Measurements from ENCODE around the gene FER. TPM values are rescaled to one million over a fixed set of nuclear protein-coding genes. Genes with fewer than 3 reads are reported as not detected.

FER gene
- total and polyA plus RNA-seq, 10 of the 15 experiments (the other 5 are each of a cell fraction or from before 2014, with no cell fraction given): 4.4 to 19.1 (median 9.6) TPM

DNA sequence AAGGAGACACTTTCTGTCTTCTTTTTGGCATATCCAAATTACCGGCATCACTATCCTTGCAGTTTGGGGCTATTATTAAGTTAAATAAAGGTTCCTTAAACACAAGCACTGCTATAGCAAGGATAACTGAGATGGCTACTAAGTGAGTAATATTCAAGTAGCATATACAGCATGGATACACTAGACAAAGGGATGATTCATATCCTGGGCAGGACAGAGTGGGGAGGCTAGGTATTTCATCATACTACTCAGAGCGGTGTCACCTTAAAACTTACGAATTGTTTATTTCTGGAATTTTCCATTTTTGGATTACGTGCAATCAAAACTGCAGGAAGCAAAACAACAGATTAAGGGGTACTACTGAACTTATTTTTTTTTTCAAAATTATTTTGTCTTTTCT lies 54.1 kb downstream of the FER start (continued):
- TF ChIP-seq, protein P1, sequence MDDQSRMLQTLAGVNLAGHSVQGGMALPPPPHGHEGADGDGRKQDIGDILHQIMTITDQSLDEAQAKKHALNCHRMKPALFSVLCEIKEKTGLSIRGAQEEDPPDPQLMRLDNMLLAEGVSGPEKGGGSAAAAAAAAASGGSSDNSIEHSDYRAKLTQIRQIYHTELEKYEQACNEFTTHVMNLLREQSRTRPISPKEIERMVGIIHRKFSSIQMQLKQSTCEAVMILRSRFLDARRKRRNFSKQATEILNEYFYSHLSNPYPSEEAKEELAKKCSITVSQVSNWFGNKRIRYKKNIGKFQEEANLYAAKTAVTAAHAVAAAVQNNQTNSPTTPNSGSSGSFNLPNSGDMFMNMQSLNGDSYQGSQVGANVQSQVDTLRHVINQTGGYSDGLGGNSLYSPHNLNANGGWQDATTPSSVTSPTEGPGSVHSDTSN (IDR thresholded peaks at IDR 0.05; ENCODE audit: insufficient replicate concordance, low read depth, low read length): no peak
- TF ChIP-seq SPI1 (IDR thresholded peaks at IDR 0.05; ENCODE audit: borderline replicate concordance, insufficient read depth, low read depth, low read length) (no peak), SREBF2 (IDR thresholded peaks at IDR 0.05; ENCODE audit: low read length) (no peak), MYC (IDR thresholded peaks at IDR 0.05; ENCODE audit: insufficient read depth, insufficient read length, insufficient replicate concordance, low read length, severe bottlenecking) (no peak), NRF1 (conservative IDR thresholded peaks at IDR 0.05; ENCODE audit: low read depth, low read length) (no peak), SP1 (IDR thresholded peaks at IDR 0.05; ENCODE audit: low read depth, low read length) (no peak), PAX5 (IDR thresholded peaks at IDR 0.05; ENCODE audit: borderline replicate concordance, low read depth, low read length) (no peak)

DNA sequence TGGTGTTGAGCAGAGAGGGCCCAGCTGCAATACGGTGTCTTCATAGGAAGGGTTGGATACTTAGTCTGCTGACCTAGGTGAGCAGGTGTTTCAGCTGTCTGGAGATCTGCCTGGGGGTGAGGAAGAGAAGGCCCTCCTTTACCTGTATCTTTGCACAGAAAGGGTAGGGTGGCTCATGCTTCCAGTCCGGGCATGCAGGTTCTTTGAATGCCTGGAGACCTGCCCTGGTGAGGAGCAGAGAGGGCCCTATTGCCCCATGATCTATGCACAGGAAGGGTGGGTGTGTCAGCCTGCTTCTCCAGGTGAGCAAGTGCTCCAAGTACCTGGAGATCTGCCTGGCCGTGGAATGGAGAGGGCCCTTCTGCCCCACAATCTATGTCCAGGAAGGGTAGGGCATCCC lies 63.0 kb downstream of the FER start:
- Histone ChIP-seq H3K9ac (ENCODE audit: control insufficient read depth, insufficient read depth, low read length) (no peak overlapping the region), H3K27ac (ENCODE audit: control insufficient read depth, insufficient read depth) (no peak overlapping the region), H4K20me1 (ENCODE audit: control insufficient read depth, insufficient read depth) (no peaks in the 10 kb centered on the region), H3K36me3 (ENCODE audit: control insufficient read depth in 2 of 2, insufficient read depth in 2 of 2, low read length in 1 of 2) (no peaks in the 10 kb centered on the region), H2AFZ (ENCODE audit: control insufficient read depth, low read depth, low read length) (no peak overlapping the region), H3K9me3 (replicated peaks; ENCODE audit: control insufficient read depth, insufficient read depth, low read length) (peaks cover 12% of the 10 kb centered on the region; the same call in 2 of the 3 replicates), H3K4me1 (ENCODE audit: control insufficient read depth, insufficient read depth, low read length) (no peaks in the 10 kb centered on the region), H3K27me3 (replicated peaks in 1 of 2; ENCODE audit: control insufficient read depth in 2 of 2, insufficient read depth in 2 of 2, low read length in 1 of 2) (no peaks in the 10 kb centered on the region), H3K4me2 (ENCODE audit: control insufficient read depth, insufficient read depth) (no peak overlapping the region), H3K79me2 (ENCODE audit: control insufficient read depth, insufficient read depth, low read length) (no peaks in the 10 kb centered on the region), H3K4me3 (no peak overlapping the region)
- ATAC-seq (no peak), FAIRE-seq (no peak), DNase-seq (ENCODE audit: low read depth, low spot score) (no peak)
- CTCF ChIA-PET: no interaction called here
- in situ Hi-C loops (cut with MboI): no loop called here
- TF ChIP-seq SMAD1 (IDR thresholded peaks at IDR 0.05; ENCODE audit: low read depth, partially characterized antibody): no peak
- TF ChIP-seq SIN3A (IDR thresholded peaks at IDR 0.05; ENCODE audit: low read depth, low read length): no peak
- no peak for TF ChIP-seq GATAD2B (conservative IDR thresholded peaks at IDR 0.05; ENCODE audit: low read depth)
- TF ChIP-seq, protein P2, sequence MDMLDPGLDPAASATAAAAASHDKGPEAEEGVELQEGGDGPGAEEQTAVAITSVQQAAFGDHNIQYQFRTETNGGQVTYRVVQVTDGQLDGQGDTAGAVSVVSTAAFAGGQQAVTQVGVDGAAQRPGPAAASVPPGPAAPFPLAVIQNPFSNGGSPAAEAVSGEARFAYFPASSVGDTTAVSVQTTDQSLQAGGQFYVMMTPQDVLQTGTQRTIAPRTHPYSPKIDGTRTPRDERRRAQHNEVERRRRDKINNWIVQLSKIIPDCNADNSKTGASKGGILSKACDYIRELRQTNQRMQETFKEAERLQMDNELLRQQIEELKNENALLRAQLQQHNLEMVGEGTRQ (IDR thresholded peaks at IDR 0.05; ENCODE audit: borderline replicate concordance, low read depth, low read length): no peak
- TF ChIP-seq PAX5 (IDR thresholded peaks at IDR 0.05; ENCODE audit: borderline replicate concordance, low read depth, low read length): no peak
- TF ChIP-seq, protein P3, sequence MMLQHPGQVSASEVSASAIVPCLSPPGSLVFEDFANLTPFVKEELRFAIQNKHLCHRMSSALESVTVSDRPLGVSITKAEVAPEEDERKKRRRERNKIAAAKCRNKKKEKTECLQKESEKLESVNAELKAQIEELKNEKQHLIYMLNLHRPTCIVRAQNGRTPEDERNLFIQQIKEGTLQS (IDR thresholded peaks at IDR 0.05; ENCODE audit: borderline replicate concordance, extremely low read depth, low read depth, low read length): no peak
- TF ChIP-seq SMARCA5 (IDR thresholded peaks at IDR 0.05): no peak
- TF ChIP-seq WRNIP1 (IDR thresholded peaks at IDR 0.05; ENCODE audit: borderline replicate concordance, low read depth, low read length): no peak
- no peak for TF ChIP-seq SUPT20H (IDR thresholded peaks at IDR 0.05; ENCODE audit: borderline replicate concordance, control insufficient read depth, low read depth, low read length)
- no peak for TF ChIP-seq SP1 (IDR thresholded peaks at IDR 0.05; ENCODE audit: low read depth, low read length)
- TF ChIP-seq RAD51 (IDR thresholded peaks at IDR 0.05): no peak
- no peak for TF ChIP-seq HDAC6 (IDR thresholded peaks at IDR 0.05; ENCODE audit: unreplicated experiment)
- no peak for TF ChIP-seq SREBF1 (IDR thresholded peaks at IDR 0.05; ENCODE audit: low read length)
- TF ChIP-seq ZNF24 (IDR thresholded peaks at IDR 0.05): no peak
- TF ChIP-seq, protein P4, sequence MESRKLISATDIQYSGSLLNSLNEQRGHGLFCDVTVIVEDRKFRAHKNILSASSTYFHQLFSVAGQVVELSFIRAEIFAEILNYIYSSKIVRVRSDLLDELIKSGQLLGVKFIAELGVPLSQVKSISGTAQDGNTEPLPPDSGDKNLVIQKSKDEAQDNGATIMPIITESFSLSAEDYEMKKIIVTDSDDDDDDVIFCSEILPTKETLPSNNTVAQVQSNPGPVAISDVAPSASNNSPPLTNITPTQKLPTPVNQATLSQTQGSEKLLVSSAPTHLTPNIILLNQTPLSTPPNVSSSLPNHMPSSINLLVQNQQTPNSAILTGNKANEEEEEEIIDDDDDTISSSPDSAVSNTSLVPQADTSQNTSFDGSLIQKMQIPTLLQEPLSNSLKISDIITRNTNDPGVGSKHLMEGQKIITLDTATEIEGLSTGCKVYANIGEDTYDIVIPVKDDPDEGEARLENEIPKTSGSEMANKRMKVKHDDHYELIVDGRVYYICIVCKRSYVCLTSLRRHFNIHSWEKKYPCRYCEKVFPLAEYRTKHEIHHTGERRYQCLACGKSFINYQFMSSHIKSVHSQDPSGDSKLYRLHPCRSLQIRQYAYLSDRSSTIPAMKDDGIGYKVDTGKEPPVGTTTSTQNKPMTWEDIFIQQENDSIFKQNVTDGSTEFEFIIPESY (IDR thresholded peaks at IDR 0.05): no peak
- SMC1A ChIA-PET (ENCODE audit: uncharacterized antibody, unreplicated experiment): no interaction called here
- 98% methylated on average over 3 of the region's 3 CpGs for WGBS (ENCODE audit: insufficient coverage, insufficient replicate concordance, low lambda C conversion rate, missing lambda C conversion rate)
- RAD21 ChIA-PET (ENCODE audit: unreplicated experiment): no interaction called here
- POLR2A ChIA-PET: no interaction called here
- intact Hi-C loops (cut with micrococcal nuclease; ENCODE audit: unreplicated experiment): loop anchor here (10.0 kb wide), 1 partner anchor 126 kb away; no protein-coding TSS in a partner anchor
- BruUV-seq (replicated peaks): no TSS peak
